Measurements from ENCODE around the gene RORC.

DNA sequence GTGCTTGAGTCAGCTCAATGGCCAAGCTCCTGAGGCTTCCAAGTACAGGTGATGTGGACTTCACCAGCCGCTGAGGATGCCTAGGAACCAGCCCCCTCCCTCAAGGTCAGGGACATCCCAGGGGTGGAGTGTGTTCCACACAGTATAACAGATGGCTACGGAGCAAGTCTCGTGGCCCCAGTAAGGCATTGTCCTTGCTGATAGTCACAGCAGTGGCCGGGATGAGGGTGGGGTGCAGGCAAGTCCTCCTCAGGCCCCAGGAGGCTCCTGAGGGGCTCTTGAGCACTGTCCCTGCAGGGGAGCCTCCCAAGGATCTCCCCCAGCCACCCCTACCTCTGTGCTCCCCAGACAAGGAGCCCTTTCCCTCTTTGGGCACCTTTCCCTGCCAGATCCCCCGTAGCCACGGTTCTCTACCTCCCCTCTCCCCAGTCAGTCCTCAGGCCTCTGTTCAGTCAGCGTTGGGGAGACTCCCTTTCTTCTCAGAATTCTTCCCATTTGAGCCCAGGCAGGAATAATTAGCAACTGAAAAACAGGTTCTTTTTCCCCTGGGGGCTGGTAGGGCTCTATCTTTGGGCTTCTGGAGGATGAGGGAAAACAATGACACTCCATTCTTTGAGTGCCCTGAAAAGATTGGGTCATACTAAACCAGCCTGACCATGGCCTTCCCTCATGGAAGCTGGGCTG is 29.0 kb upstream of the RORC start:
- TF ChIP-seq, protein P1, sequence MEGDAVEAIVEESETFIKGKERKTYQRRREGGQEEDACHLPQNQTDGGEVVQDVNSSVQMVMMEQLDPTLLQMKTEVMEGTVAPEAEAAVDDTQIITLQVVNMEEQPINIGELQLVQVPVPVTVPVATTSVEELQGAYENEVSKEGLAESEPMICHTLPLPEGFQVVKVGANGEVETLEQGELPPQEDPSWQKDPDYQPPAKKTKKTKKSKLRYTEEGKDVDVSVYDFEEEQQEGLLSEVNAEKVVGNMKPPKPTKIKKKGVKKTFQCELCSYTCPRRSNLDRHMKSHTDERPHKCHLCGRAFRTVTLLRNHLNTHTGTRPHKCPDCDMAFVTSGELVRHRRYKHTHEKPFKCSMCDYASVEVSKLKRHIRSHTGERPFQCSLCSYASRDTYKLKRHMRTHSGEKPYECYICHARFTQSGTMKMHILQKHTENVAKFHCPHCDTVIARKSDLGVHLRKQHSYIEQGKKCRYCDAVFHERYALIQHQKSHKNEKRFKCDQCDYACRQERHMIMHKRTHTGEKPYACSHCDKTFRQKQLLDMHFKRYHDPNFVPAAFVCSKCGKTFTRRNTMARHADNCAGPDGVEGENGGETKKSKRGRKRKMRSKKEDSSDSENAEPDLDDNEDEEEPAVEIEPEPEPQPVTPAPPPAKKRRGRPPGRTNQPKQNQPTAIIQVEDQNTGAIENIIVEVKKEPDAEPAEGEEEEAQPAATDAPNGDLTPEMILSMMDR (IDR thresholded peaks at IDR 0.05) = no peak
- no peak for TF ChIP-seq POLR2A (IDR thresholded peaks at IDR 0.05)

All from testis (tissue), 2 donors.